Renal pelvis (tissue), 12 donors: ENCODE data around the gene DYSF. TPM values are rescaled to one million over a fixed set of nuclear protein-coding genes. Genes with fewer than 3 reads are reported as not detected.
"Not testable (repeated sequence)": the region's sequence is repeated elsewhere in the genome, so short reads cannot be mapped to it uniquely, and the experiment has no call there.

ENCODE experiments used
- DNase-seq: peaks from one replicate; pipeline ENCODE4 v3.0.0-alpha.2; 2013
- long read RNA-seq, 16 experiments: transcript quantifications; one replicate each; lab custom pipeline, GENCODE V29; 2026
- polyA plus RNA-seq, 3 donors: library from polyadenylated mRNA; unstranded; fragments of 120-200 nt; gene quantifications; one replicate each; pipeline ENCODE4 v1.2.1, GENCODE V29; 2013; ENCODE audit not compliant: insufficient read length in 3 of 3

DYSF gene
- 10 to 100 TPM; 15.3 to 21.3 (median 17.3) TPM for polyA plus RNA-seq
- long read RNA-seq, donor 1 = 0 reads
- long read RNA-seq, donor 2 = 0 reads
- long read RNA-seq, donor 3 = 0 reads
- long read RNA-seq, donor 4 = 0 reads
- long read RNA-seq, donor 5 = 0 reads
- long read RNA-seq, donor 6 = 0 reads
- long read RNA-seq, donor 7 = 0 reads
- long read RNA-seq, donor 8, full-length matches to known transcripts = 1 of 1 reads
- long read RNA-seq, donor 8, partial matches to known transcripts = 0 of 1 reads
- long read RNA-seq, donor 8, other reads (novel, unspliced or antisense) = 0 of 1 reads
- long read RNA-seq, donor 9 = 0 reads
- long read RNA-seq, donor 10 = 0 reads
- long read RNA-seq, donor 11, full-length matches to known transcripts = 1 of 1 reads
- long read RNA-seq, donor 11, partial matches to known transcripts = 0 of 1 reads
- long read RNA-seq, donor 11, other reads (novel, unspliced or antisense) = 0 of 1 reads
- long read RNA-seq, donor 12, full-length matches to known transcripts = 1 of 1 reads
- long read RNA-seq, donor 12, partial matches to known transcripts = 0 of 1 reads
- long read RNA-seq, donor 12, other reads (novel, unspliced or antisense) = 0 of 1 reads
- long read RNA-seq, donor 13 = 0 reads
- long read RNA-seq, donor 14 = 0 reads
- long read RNA-seq, donor 15 = 0 reads
- long read RNA-seq, donor 16, full-length matches to known transcripts = 1 of 1 reads
- long read RNA-seq, donor 16, partial matches to known transcripts = 0 of 1 reads
- long read RNA-seq, donor 16, other reads (novel, unspliced or antisense) = 0 of 1 reads

- no peak for DNase-seq
Measured at GRCh38 chr2:71453404-71454220, at the start of gene DYSF. Gene DYSF, plus strand, starts transcription at chr2:71453561.

- no peak for DNase-seq
Measured at GRCh38 chr2:71409611-71410010, 43.8 kb upstream of the DYSF start.

- no peak for DNase-seq
Measured at GRCh38 chr2:71410696-71411095, 42.7 kb upstream of the DYSF start.

GRCh38 chr2:71416866-71417265 is 36.5 kb upstream of the DYSF start:
- not testable (repeated sequence) for DNase-seq

GRCh38 chr2:71417300-71418202 is 35.8 kb upstream of the DYSF start:
- DNase-seq = no peak

- DNase-seq = no peak
Measured at GRCh38 chr2:71419145-71419544, 34.2 kb upstream of the DYSF start.

GRCh38 chr2:71419976-71420375 is 33.4 kb upstream of the DYSF start:
- no peak for DNase-seq

GRCh38 chr2:71422786-71423185 is 30.6 kb upstream of the DYSF start:
- no peak for DNase-seq

GRCh38 chr2:71423817-71424420 is 29.4 kb upstream of the DYSF start:
- no peak for DNase-seq

GRCh38 chr2:71426721-71427120 is 26.6 kb upstream of the DYSF start:
- DNase-seq = no peak

- no peak for DNase-seq
Measured at GRCh38 chr2:71428472-71429383, 24.6 kb upstream of the DYSF start.

- DNase-seq = not testable (repeated sequence)
Measured at GRCh38 chr2:71445142-71445541, 8.2 kb upstream of the DYSF start.

- no peak for DNase-seq
Measured at GRCh38 chr2:71446505-71446904, 6.9 kb upstream of the DYSF start.

GRCh38 chr2:71449343-71449742 is 4.0 kb upstream of the DYSF start:
- no peak for DNase-seq

- no peak for DNase-seq
Measured at GRCh38 chr2:71451705-71452104, 1.7 kb upstream of the DYSF start.

- no peak for DNase-seq
Measured at GRCh38 chr2:71452565-71452964, 796 bp upstream of the DYSF start.

GRCh38 chr2:71454221-71455010 is 1.1 kb downstream of the DYSF start:
- DNase-seq = no peak

- no peak for DNase-seq
Measured at GRCh38 chr2:71455011-71455740, 1.8 kb downstream of the DYSF start.
